Neural cell (in vitro differentiated cells): ENCODE results near the gene BMP15.

Source experiments
- EZH2 ChIP-seq: fragments of 200-600, 300-800 bp; shearing (Covaris generic), sonication (generic); IDR thresholded peaks from 2 replicates; pipeline ENCODE4 v1.6.1; 2014; ENCODE audit warnings: antibody characterized with exemption, low read length, borderline replicate concordance, mild to moderate bottlenecking; ENCODE audit not compliant: insufficient read depth, poor library complexity, severe bottlenecking
- POLR2AphosphoS5 ChIP-seq: IDR thresholded peaks from 2 replicates; pipeline ENCODE4 v1.6.1; 2012
- TF ChIP-seq, protein P1 (sequence below): fragments of 450-650 bp; IDR thresholded peaks from 2 replicates; pipeline ENCODE4 v1.5.1; 2014; ENCODE audit warnings: antibody characterized with exemption, mild to moderate bottlenecking, moderate library complexity; ENCODE audit not compliant: poor library complexity, severe bottlenecking
- TF ChIP-seq, protein P2 (sequence below): IDR thresholded peaks from 2 replicates; pipeline ENCODE4 v1.6.1; 2012; ENCODE audit warnings: borderline replicate concordance

DNA sequence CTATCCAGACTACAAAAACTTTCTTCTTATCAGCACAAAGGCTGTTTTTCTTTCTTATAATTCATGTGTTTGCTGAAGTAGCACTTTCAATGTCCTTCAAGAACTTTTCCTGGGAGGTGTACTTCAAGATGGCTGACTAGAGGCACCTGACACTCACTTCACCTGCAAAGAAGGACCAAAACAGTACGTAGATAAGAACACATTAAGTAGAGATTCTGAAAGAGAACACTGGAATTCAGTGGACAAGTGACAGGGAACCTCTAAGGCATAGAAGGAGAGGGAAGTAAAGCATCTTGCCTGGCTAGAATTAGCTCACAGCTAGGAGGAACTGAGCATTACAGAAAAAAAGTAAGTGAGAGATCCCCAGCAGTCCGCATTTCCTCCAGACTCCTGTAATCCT is 21.7 kb upstream of the BMP15 start:
- TF ChIP-seq, protein P1, sequence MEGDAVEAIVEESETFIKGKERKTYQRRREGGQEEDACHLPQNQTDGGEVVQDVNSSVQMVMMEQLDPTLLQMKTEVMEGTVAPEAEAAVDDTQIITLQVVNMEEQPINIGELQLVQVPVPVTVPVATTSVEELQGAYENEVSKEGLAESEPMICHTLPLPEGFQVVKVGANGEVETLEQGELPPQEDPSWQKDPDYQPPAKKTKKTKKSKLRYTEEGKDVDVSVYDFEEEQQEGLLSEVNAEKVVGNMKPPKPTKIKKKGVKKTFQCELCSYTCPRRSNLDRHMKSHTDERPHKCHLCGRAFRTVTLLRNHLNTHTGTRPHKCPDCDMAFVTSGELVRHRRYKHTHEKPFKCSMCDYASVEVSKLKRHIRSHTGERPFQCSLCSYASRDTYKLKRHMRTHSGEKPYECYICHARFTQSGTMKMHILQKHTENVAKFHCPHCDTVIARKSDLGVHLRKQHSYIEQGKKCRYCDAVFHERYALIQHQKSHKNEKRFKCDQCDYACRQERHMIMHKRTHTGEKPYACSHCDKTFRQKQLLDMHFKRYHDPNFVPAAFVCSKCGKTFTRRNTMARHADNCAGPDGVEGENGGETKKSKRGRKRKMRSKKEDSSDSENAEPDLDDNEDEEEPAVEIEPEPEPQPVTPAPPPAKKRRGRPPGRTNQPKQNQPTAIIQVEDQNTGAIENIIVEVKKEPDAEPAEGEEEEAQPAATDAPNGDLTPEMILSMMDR: no peak
- TF ChIP-seq, protein P2, sequence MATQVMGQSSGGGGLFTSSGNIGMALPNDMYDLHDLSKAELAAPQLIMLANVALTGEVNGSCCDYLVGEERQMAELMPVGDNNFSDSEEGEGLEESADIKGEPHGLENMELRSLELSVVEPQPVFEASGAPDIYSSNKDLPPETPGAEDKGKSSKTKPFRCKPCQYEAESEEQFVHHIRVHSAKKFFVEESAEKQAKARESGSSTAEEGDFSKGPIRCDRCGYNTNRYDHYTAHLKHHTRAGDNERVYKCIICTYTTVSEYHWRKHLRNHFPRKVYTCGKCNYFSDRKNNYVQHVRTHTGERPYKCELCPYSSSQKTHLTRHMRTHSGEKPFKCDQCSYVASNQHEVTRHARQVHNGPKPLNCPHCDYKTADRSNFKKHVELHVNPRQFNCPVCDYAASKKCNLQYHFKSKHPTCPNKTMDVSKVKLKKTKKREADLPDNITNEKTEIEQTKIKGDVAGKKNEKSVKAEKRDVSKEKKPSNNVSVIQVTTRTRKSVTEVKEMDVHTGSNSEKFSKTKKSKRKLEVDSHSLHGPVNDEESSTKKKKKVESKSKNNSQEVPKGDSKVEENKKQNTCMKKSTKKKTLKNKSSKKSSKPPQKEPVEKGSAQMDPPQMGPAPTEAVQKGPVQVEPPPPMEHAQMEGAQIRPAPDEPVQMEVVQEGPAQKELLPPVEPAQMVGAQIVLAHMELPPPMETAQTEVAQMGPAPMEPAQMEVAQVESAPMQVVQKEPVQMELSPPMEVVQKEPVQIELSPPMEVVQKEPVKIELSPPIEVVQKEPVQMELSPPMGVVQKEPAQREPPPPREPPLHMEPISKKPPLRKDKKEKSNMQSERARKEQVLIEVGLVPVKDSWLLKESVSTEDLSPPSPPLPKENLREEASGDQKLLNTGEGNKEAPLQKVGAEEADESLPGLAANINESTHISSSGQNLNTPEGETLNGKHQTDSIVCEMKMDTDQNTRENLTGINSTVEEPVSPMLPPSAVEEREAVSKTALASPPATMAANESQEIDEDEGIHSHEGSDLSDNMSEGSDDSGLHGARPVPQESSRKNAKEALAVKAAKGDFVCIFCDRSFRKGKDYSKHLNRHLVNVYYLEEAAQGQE: no peak
- TF ChIP-seq POLR2AphosphoS5 (no peak), EZH2 (no peak)
